DOHH2 (cell line): ENCODE results near the gene EIF2D.

ENCODE experiments used
- CTCF ChIP-seq: fragments of 200-600 bp; sonication (generic); IDR thresholded peaks from one replicate; pipeline ENCODE4 v1.5.1; 2014; ENCODE audit warnings: antibody characterized with exemption, mild to moderate bottlenecking, low read depth, low read length; ENCODE audit not compliant: poor library complexity, severe bottlenecking
- EZH2phosphoT487 ChIP-seq: fragments of 200-600 bp; sonication (generic); IDR thresholded peaks from 2 replicates; pipeline ENCODE4 v1.6.1; 2017; ENCODE audit warnings: borderline replicate concordance, mild to moderate bottlenecking, antibody characterized with exemption, low read length, moderate library complexity, mixed read lengths

GRCh38 chr1:206568779-206569352, 43.4 kb downstream of the EIF2D start:
- no peak for TF ChIP-seq CTCF
- TF ChIP-seq EZH2phosphoT487 = no peak
